Measurements from ENCODE around the gene SRRM1. TPM values are rescaled to one million over a fixed set of nuclear protein-coding genes. Genes with fewer than 3 reads are reported as not detected.

The SRRM1 gene
- polyA plus RNA-seq, 1 donor (not counting 4 experiments of a cell fraction or from before 2014, with no cell fraction given): 56.1 TPM

DNA sequence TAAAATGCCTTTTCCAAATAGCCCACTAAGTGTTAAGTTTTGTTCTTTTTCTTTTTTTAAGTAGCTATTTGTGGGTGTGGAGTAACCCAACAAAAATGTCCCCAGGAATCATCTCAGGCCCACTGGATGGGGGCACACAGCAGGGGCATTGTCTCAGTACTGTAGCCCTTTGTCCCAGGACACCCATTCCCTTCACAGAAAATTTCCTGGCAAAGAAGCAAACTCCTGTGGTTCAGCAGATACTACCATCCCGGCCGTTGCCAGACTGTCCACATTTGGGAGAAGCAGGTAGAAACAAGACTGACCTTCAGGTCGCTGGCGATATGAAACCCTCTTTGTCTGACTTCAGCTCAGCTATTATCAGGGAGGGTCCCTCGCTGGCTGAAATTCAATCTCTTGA lies 23.7 kb upstream of the SRRM1 start:
- Histone ChIP-seq H3K4me2 (ENCODE audit: control insufficient read depth, extremely low read depth, insufficient read depth, low read depth, low read length) (no peak overlapping the region), H3K4me1 (ENCODE audit: control insufficient read depth, extremely low read depth, insufficient read depth, low read length) (no peaks in the 10 kb centered on the region), H3K79me2 (ENCODE audit: control insufficient read depth, insufficient read depth, low read length) (no peaks in the 10 kb centered on the region), H3K9ac (ENCODE audit: control insufficient read depth, extremely low read depth, insufficient read depth, low read length) (no peak overlapping the region), H4K20me1 (ENCODE audit: control insufficient read depth, extremely low read depth, insufficient read depth, low read length) (no peaks in the 10 kb centered on the region), H2AFZ (ENCODE audit: control insufficient read depth, low read length) (no peak overlapping the region), H3K4me3 (ENCODE audit: control insufficient read depth in 2 of 3, extremely low read depth in 1 of 3, insufficient read depth in 2 of 3, low read depth in 1 of 3, low read length in 3 of 3) (no peak overlapping the region), H3K9me3 (ENCODE audit: control insufficient read depth, low read depth, low read length) (no peaks in the 10 kb centered on the region), H3K27ac (ENCODE audit: control insufficient read depth, insufficient read depth, low read length) (no peak overlapping the region), H3K36me3 (ENCODE audit: control insufficient read depth in 2 of 2, extremely low read depth in 1 of 2, insufficient read depth in 2 of 2, low read length in 2 of 2) (no peaks in the 10 kb centered on the region), H3K9me1 (ENCODE audit: control insufficient read depth, extremely low read depth, insufficient read depth, low read length) (no peaks in the 10 kb centered on the region), H3K27me3 (ENCODE audit: control insufficient read depth, extremely low read depth, insufficient read depth, low read length) (no peaks in the 10 kb centered on the region)
- FAIRE-seq (no peak), DNase-seq (ENCODE audit: low read depth, low spot score) (no peak)
- dilution Hi-C loops (cut with MboI; ENCODE audit: extremely low pct_ligation_motif_present, low sequenced_read_pairs): no loop called here
- TF ChIP-seq CTCF (optimal IDR thresholded peaks at IDR 0.05 in 1 of 3, IDR thresholded peaks at IDR 0.05 in 1 of 3, conservative IDR thresholded peaks at IDR 0.05 in 1 of 3; ENCODE audit: extremely low read depth in 1 of 3, insufficient read depth in 2 of 3, low read length in 3 of 3) (no peak), EZH2 (IDR thresholded peaks at IDR 0.05; ENCODE audit: low read length) (no peak)

DNA sequence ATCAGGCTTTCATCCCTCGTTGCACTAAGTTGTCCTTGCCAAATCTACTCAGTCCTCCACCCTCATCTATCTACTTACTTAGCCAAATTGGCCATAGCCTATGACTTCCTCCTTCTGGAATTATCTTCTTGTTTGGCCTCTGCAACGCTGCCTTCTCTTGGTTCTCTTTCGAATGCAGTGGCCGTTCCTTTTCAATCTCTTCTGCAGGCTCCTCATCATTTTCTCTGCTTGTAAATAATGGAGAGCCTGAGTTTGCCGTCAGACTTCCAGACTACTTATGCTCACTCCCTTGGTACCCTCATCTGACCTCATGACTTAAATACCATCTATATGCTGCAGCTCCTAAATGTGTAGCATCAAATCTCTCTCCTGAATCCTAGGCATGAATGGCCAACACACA lies 22.4 kb upstream of the SRRM1 start:
- H3K27me3 ChIP-seq (ENCODE audit: control insufficient read depth, extremely low read depth, insufficient read depth, low read length): no peaks in the 10 kb centered on the region
- dilution Hi-C loops (cut with MboI; ENCODE audit: extremely low pct_ligation_motif_present, low sequenced_read_pairs): no loop called here
- no peak for DNase-seq (ENCODE audit: low read depth, low spot score)

More for the DNA sequence above, 22.4 kb upstream of the SRRM1 start:
- H2AFZ ChIP-seq (ENCODE audit: control insufficient read depth, low read length): no peak overlapping the region
- H4K20me1 ChIP-seq (ENCODE audit: control insufficient read depth, extremely low read depth, insufficient read depth, low read length): no peaks in the 10 kb centered on the region
- H3K79me2 ChIP-seq (ENCODE audit: control insufficient read depth, insufficient read depth, low read length): no peaks in the 10 kb centered on the region
- no peaks in the 10 kb centered on the region for H3K36me3 ChIP-seq (ENCODE audit: control insufficient read depth in 2 of 2, extremely low read depth in 1 of 2, insufficient read depth in 2 of 2, low read length in 2 of 2)
- H3K4me2 ChIP-seq (ENCODE audit: control insufficient read depth, extremely low read depth, insufficient read depth, low read depth, low read length): no peak overlapping the region
- H3K9me3 ChIP-seq (ENCODE audit: control insufficient read depth, low read depth, low read length): no peaks in the 10 kb centered on the region
- H3K4me3 ChIP-seq (ENCODE audit: control insufficient read depth in 2 of 3, extremely low read depth in 1 of 3, insufficient read depth in 2 of 3, low read depth in 1 of 3, low read length in 3 of 3): no peak overlapping the region
- no peak for FAIRE-seq
- no peak overlapping the region for H3K9ac ChIP-seq (ENCODE audit: control insufficient read depth, extremely low read depth, insufficient read depth, low read length)
- H3K27ac ChIP-seq (ENCODE audit: control insufficient read depth, insufficient read depth, low read length): no peak overlapping the region
- no peaks in the 10 kb centered on the region for H3K4me1 ChIP-seq (ENCODE audit: control insufficient read depth, extremely low read depth, insufficient read depth, low read length)
- no peak for TF ChIP-seq CTCF (optimal IDR thresholded peaks at IDR 0.05 in 1 of 3, IDR thresholded peaks at IDR 0.05 in 1 of 3, conservative IDR thresholded peaks at IDR 0.05 in 1 of 3; ENCODE audit: extremely low read depth in 1 of 3, insufficient read depth in 2 of 3, low read length in 3 of 3)
- TF ChIP-seq EZH2 (IDR thresholded peaks at IDR 0.05; ENCODE audit: low read length): no peak
- no peaks in the 10 kb centered on the region for H3K9me1 ChIP-seq (ENCODE audit: control insufficient read depth, extremely low read depth, insufficient read depth, low read length)
